ENCODE data around the gene FOSB. TPM values are rescaled to one million over a fixed set of nuclear protein-coding genes. Genes with fewer than 3 reads are reported as not detected.

FOSB gene
- total and polyA plus RNA-seq, 9 of the 15 experiments (the other 6 are each of a cell fraction or from before 2014, with no cell fraction given): 0.11 to 2.7 (median 0.73) TPM

GRCh38 chr19:45420871-45421270 lies 46.9 kb upstream of the FOSB start:
- Histone ChIP-seq H3K9me3 (replicated peaks; ENCODE audit: control insufficient read depth, insufficient read depth, low read depth, low read length) (no peaks in the 10 kb centered on the region), H3K9ac (ENCODE audit: insufficient read depth in 1 of 2, low read depth in 2 of 2, low read length in 2 of 2) (no peak overlapping the region; a peak in 1 of 4 replicates), H3K27ac (ENCODE audit: extremely low read depth, low read depth, low read length) (no peak overlapping the region), H3K36me3 (ENCODE audit: control insufficient read depth, insufficient read depth, low read length) (peaks cover 50% of the 10 kb centered on the region; the same call in 2 of the 3 replicates), H3K27me3 (ENCODE audit: control insufficient read depth in 2 of 2, insufficient read depth in 2 of 2, low read length in 2 of 2) (no peaks in the 10 kb centered on the region), H3K4me3 (no peak overlapping the region), H2AFZ (ENCODE audit: low read depth, low read length) (no peak overlapping the region), H3K9me1 (ENCODE audit: control insufficient read depth, insufficient read depth, low read length) (no peaks in the 10 kb centered on the region), H3K79me2 (ENCODE audit: control insufficient read depth, insufficient read depth, low read length) (peaks cover 24% of the 10 kb centered on the region), H4K20me1 (replicated peaks; ENCODE audit: control insufficient read depth, insufficient read depth, low read length) (no peaks in the 10 kb centered on the region), H3K4me2 (ENCODE audit: insufficient read depth, low read length) (no peak overlapping the region), H3K4me1 (replicated peaks in 1 of 2; ENCODE audit: control insufficient read depth in 2 of 2, insufficient read depth in 2 of 2, low read length in 2 of 2) (peaks cover 21 to 54% of the 10 kb centered on the region in 2 experiments; a peak in 4 of 5 replicates)
- no peak for TF ChIP-seq PPARD (CRISPR knock-in tag; IDR thresholded peaks at IDR 0.05)
- peak; percentile 94 for TF ChIP-seq ZNF24 (IDR thresholded peaks at IDR 0.05)
- intact Hi-C loops (cut with micrococcal nuclease): no loop called here
- ATAC-seq: no peak
- DNase-seq (ENCODE audit: extremely low read depth in 1 of 4, low spot score in 3 of 4): no peak
- FAIRE-seq: no peak
- ChIA-PET POLR2A (interaction anchor here (0.5 to 1.4 kb wide), 3 partner anchors 15 to 65 kb away, joined by 4 to 6 read pairs (median 4); no protein-coding TSS in a partner anchor), CTCF (ENCODE audit: low intra/inter-chr PET ratio) (no interaction called here)
- in situ Hi-C loops (cut with MboI): no loop called here
- BruUV-seq (replicated peaks): no TSS peak
- WGBS (ENCODE audit: insufficient coverage, low coverage, missing lambda C conversion rate): 87% methylated on average over 6 of the region's 6 CpGs

DNA sequence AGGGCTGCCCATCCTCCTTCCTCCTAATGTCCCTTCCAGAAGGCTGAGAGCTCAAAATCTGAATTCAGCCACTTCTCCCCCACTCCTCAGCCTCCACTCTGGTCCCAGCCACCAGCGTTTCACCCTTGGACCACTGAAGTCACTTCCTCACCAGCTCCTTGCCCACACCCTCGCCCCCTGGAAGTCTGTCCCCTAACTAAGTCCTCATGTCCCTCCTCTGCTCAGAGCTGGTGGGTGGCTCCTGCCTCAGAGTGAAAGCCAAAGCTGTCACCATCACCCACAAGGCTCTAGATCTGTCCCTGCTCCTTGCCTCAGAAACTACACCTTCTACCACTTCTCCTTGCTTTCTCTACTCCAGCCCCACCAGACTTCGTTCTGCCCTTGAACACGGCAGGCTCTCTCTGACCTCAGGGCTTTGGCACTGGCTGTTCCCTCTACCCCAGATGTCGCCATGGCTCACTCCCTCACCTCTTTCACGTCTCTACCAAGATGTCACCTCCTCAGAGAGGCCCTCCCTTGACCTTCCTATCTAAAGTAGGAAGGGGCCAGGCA lies 45.8 kb upstream of the FOSB start:
- BruUV-seq (replicated peaks): no TSS peak
- POLR2A ChIA-PET: interaction anchor here (0.6 to 1.0 kb wide), 3 partner anchors 16 to 63 kb away, joined by 3 read pairs; no protein-coding TSS in a partner anchor
- DNase-seq (ENCODE audit: extremely low read depth in 1 of 4, low spot score in 3 of 4): peak in 1 of 4 experiments; percentile 5

More for the DNA sequence above, 45.8 kb upstream of the FOSB start:
- Histone ChIP-seq H3K9me1 (ENCODE audit: control insufficient read depth, insufficient read depth, low read length) (no peaks in the 10 kb centered on the region), H3K4me2 (ENCODE audit: insufficient read depth, low read length) (peak overlapping the region; percentile 20), H3K4me1 (replicated peaks in 1 of 2; ENCODE audit: control insufficient read depth in 2 of 2, insufficient read depth in 2 of 2, low read length in 2 of 2) (peaks cover 20 to 50% of the 10 kb centered on the region in 2 experiments; a peak in 4 of 5 replicates), H3K4me3 (peak overlapping the region; percentile 10; the same call in 1 of the 2 replicates), H3K27me3 (ENCODE audit: control insufficient read depth in 2 of 2, insufficient read depth in 2 of 2, low read length in 2 of 2) (no peaks in the 10 kb centered on the region), H3K9me3 (replicated peaks; ENCODE audit: control insufficient read depth, insufficient read depth, low read depth, low read length) (no peaks in the 10 kb centered on the region), H3K27ac (ENCODE audit: extremely low read depth, low read depth, low read length) (peak overlapping the region; percentile 58; the same call in 2 of the 3 replicates), H3K79me2 (ENCODE audit: control insufficient read depth, insufficient read depth, low read length) (peaks cover 21% of the 10 kb centered on the region), H3K9ac (ENCODE audit: insufficient read depth in 1 of 2, low read depth in 2 of 2, low read length in 2 of 2) (peak overlapping the region in 1 of 2 experiments; percentile 75; a peak in 2 of 4 replicates), H4K20me1 (replicated peaks; ENCODE audit: control insufficient read depth, insufficient read depth, low read length) (no peaks in the 10 kb centered on the region), H3K36me3 (ENCODE audit: control insufficient read depth, insufficient read depth, low read length) (peaks cover 44% of the 10 kb centered on the region; the same call in 2 of the 3 replicates), H2AFZ (ENCODE audit: low read depth, low read length) (no peak overlapping the region)
- CTCF ChIA-PET (ENCODE audit: low intra/inter-chr PET ratio): no interaction called here
- in situ Hi-C loops (cut with MboI) (no loop called here), intact Hi-C loops (cut with micrococcal nuclease) (no loop called here)
- TF ChIP-seq ZNF165 (CRISPR knock-in tag; IDR thresholded peaks at IDR 0.05; ENCODE audit: borderline replicate concordance): no peak
- WGBS (ENCODE audit: insufficient coverage, low coverage, missing lambda C conversion rate): 74% methylated on average over 6 of the region's 6 CpGs
- no peak for ATAC-seq
- FAIRE-seq: no peak
